NCI-H748 (cell line): ENCODE measurements around the gene RBM26.

ENCODE experiments used
- DNase-seq: peaks from one replicate; lab custom pipeline; 2025; ENCODE audit not compliant: unreplicated experiment; lab: John Stamatoyannopoulos, UW

The RBM26 gene

GRCh38 chr13:79340490-79340889, 65.6 kb downstream of the RBM26 start:
- DNase-seq = no peak

- no peak for DNase-seq
These were observed 67.7 kb downstream of the RBM26 start for GRCh38 chr13:79338343-79338742.

GRCh38 chr13:79336966-79337365, 69.1 kb downstream of the RBM26 start:
- no peak for DNase-seq

GRCh38 chr13:79328510-79328909, 77.5 kb downstream of the RBM26 start:
- DNase-seq = no peak

- no peak for DNase-seq
These were observed 85.6 kb downstream of the RBM26 start for GRCh38 chr13:79320433-79320832.

- DNase-seq = no peak
These were observed 87.4 kb downstream of the RBM26 start for GRCh38 chr13:79318664-79319063.

GRCh38 chr13:79317856-79318255, 88.2 kb downstream of the RBM26 start:
- no peak for DNase-seq

GRCh38 chr13:79314652-79315051, 91.4 kb downstream of the RBM26 start:
- no peak for DNase-seq

GRCh38 chr13:79312340-79312855, 93.7 kb downstream of the RBM26 start:
- no peak for DNase-seq

GRCh38 chr13:79311386-79311785, 94.7 kb downstream of the RBM26 start:
- DNase-seq = no peak

GRCh38 chr13:79309690-79310089, 96.4 kb downstream of the RBM26 start:
- no peak for DNase-seq

GRCh38 chr13:79307866-79308298, 98.2 kb downstream of the RBM26 start:
- DNase-seq = no peak

- DNase-seq = no peak
These were observed 98.6 kb downstream of the RBM26 start for GRCh38 chr13:79307433-79307861.

GRCh38 chr13:79306650-79307049, 99.4 kb downstream of the RBM26 start:
- no peak for DNase-seq

GRCh38 chr13:79297128-79297527, 108.9 kb downstream of the RBM26 start:
- DNase-seq = no peak

GRCh38 chr13:79295906-79296706, 109.9 kb downstream of the RBM26 start:
- DNase-seq = no peak

GRCh38 chr13:79290595-79291244, 115.3 kb downstream of the RBM26 start:
- no peak for DNase-seq

GRCh38 chr13:79289571-79289970, 116.5 kb downstream of the RBM26 start:
- DNase-seq = no peak

GRCh38 chr13:79287939-79288795, 117.9 kb downstream of the RBM26 start:
- DNase-seq = no peak

GRCh38 chr13:79285159-79285558, 120.9 kb downstream of the RBM26 start:
- no peak for DNase-seq

- DNase-seq = no peak
These were observed 122.3 kb downstream of the RBM26 start for GRCh38 chr13:79283742-79284141.
